ENCODE measurements around the gene AFF4. TPM values are rescaled to one million over a fixed set of nuclear protein-coding genes. Genes with fewer than 3 reads are reported as not detected.

Gene AFF4
- total RNA-seq, 2 experiments from 2014 or later = 19.4 to 19.9 TPM

DNA sequence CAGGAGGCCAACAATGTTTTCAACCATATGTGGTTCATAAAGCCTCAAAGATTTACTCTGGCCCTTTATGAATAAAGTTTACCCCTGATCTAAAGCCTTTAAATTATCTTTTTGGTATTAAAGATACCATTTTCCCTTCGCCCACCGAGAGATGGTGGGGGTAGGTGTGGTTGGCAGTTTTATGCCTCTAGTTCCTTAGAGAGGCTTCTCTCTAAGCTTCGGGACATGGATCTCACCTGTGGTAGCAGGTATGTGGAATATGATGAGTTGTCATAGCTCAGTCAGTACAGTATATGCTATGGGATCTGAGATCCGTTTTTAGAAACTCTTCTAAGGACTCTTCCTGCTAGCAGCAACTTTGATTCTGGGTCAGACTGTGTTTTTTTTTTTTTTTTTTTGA lies 94.7 kb downstream of the AFF4 start:
- intact Hi-C loops (cut with micrococcal nuclease) = no loop called here
- peak overlapping the region; percentile 97 for H3K4me3 Mint-ChIP-seq
- POLR2A ChIA-PET = interaction anchor here (0.6 to 2.5 kb wide), 2 partner anchors 15 to 182 kb away, joined by 3 to 9 read pairs; no protein-coding TSS in a partner anchor

GRCh38 chr5:132867046-132867451 lies 96.4 kb downstream of the AFF4 start:
- Mint-ChIP-seq H3K9me3 (no peaks in the 10 kb centered on the region), H3K4me1 (ENCODE audit: low read depth) (peaks cover 29% of the 10 kb centered on the region), H3K36me3 (ENCODE audit: low read depth) (peaks cover 32% of the 10 kb centered on the region), H3K27me3 (no peaks in the 10 kb centered on the region), H3K4me3 (peak overlapping the region; percentile 97), H3K27ac (peak overlapping the region; percentile 100)
- ChIA-PET CTCF (interaction anchor here (0.6 to 4.1 kb wide), 5 partner anchors 10 to 177 kb away, joined by 3 to 15 read pairs (median 5); no protein-coding TSS in a partner anchor), POLR2A (interaction anchor here (0.6 to 1.5 kb wide), 10 partner anchors 10 to 155 kb away, joined by 3 to 5 read pairs (median 3); no protein-coding TSS in a partner anchor)
- ATAC-seq (no peak), DNase-seq (no peak)
- TF ChIP-seq, protein P1, sequence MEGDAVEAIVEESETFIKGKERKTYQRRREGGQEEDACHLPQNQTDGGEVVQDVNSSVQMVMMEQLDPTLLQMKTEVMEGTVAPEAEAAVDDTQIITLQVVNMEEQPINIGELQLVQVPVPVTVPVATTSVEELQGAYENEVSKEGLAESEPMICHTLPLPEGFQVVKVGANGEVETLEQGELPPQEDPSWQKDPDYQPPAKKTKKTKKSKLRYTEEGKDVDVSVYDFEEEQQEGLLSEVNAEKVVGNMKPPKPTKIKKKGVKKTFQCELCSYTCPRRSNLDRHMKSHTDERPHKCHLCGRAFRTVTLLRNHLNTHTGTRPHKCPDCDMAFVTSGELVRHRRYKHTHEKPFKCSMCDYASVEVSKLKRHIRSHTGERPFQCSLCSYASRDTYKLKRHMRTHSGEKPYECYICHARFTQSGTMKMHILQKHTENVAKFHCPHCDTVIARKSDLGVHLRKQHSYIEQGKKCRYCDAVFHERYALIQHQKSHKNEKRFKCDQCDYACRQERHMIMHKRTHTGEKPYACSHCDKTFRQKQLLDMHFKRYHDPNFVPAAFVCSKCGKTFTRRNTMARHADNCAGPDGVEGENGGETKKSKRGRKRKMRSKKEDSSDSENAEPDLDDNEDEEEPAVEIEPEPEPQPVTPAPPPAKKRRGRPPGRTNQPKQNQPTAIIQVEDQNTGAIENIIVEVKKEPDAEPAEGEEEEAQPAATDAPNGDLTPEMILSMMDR (IDR thresholded peaks at IDR 0.05) = no peak
- intact Hi-C loops (cut with micrococcal nuclease) = no loop called here

More for the DNA sequence above, 94.7 kb downstream of the AFF4 start:
- H3K4me1 Mint-ChIP-seq (ENCODE audit: low read depth) = peaks cover 29% of the 10 kb centered on the region
- peaks cover 32% of the 10 kb centered on the region for H3K36me3 Mint-ChIP-seq (ENCODE audit: low read depth)
- H3K27me3 Mint-ChIP-seq = no peaks in the 10 kb centered on the region
- DNase-seq = no peak
- H3K9me3 Mint-ChIP-seq = no peaks in the 10 kb centered on the region
- ATAC-seq = no peak
- TF ChIP-seq, protein P1 (IDR thresholded peaks at IDR 0.05) = no peak
- CTCF ChIA-PET = interaction anchor here (0.9 to 1.6 kb wide), 4 partner anchors 9 to 49 kb away, joined by 3 to 5 read pairs (median 4); no protein-coding TSS in a partner anchor
- H3K27ac Mint-ChIP-seq = peak overlapping the region; percentile 55

- Mint-ChIP-seq H3K4me1 (ENCODE audit: low read depth) (peaks cover 29% of the 10 kb centered on the region), H3K9me3 (no peaks in the 10 kb centered on the region), H3K36me3 (ENCODE audit: low read depth) (peaks cover 28% of the 10 kb centered on the region), H3K27ac (peak within 1 kb of the TSS; percentile 100), H3K27me3 (no peaks in the 10 kb centered on the region), H3K4me3 (peak within 1 kb of the TSS; percentile 97)
- ATAC-seq (peak; percentile 99), DNase-seq (peak; percentile 95)
- POLR2A ChIA-PET = interaction anchor here (0.6 to 2.0 kb wide), 13 partner anchors 11 to 155 kb away, joined by 3 to 9 read pairs (median 3); no protein-coding TSS in a partner anchor
- TF ChIP-seq, protein P1 (IDR thresholded peaks at IDR 0.05) = no peak
- CTCF ChIA-PET = interaction anchor here (1.0 to 4.1 kb wide), 6 partner anchors 10 to 46 kb away, joined by 4 to 15 read pairs (median 5); no protein-coding TSS in a partner anchor
- intact Hi-C loops (cut with micrococcal nuclease) = no loop called here
Measured at GRCh38 chr5:132866342-132867045, 96.9 kb downstream of the AFF4 start, which contains the start of the genes GDF9 and UQCRQ. GDF9 (minus strand) TSS chr5:132866469; CDS start chr5:132864533, 1,936 bp downstream. UQCRQ (plus strand) TSS chr5:132866642; CDS start chr5:132866882, 240 bp downstream.

GRCh38 chr5:132865668-132866341 lies 97.6 kb downstream of the AFF4 start:
- POLR2A ChIA-PET = interaction anchor here (0.7 to 2.0 kb wide), 8 partner anchors 11 to 128 kb away, joined by 3 to 9 read pairs (median 4); no protein-coding TSS in a partner anchor
- intact Hi-C loops (cut with micrococcal nuclease) = no loop called here

More at GRCh38 chr5:132865668-132866341, 97.6 kb downstream of the AFF4 start:
- CTCF ChIA-PET = interaction anchor here (1.0 to 4.1 kb wide), 6 partner anchors 9 to 45 kb away, joined by 4 to 15 read pairs (median 5); no protein-coding TSS in a partner anchor
- DNase-seq = no peak
- no peaks in the 10 kb centered on the region for H3K9me3 Mint-ChIP-seq
- H3K4me1 Mint-ChIP-seq (ENCODE audit: low read depth) = peaks cover 29% of the 10 kb centered on the region
- H3K27me3 Mint-ChIP-seq = no peaks in the 10 kb centered on the region
- H3K36me3 Mint-ChIP-seq (ENCODE audit: low read depth) = peaks cover 27% of the 10 kb centered on the region
- peak overlapping the region; percentile 97 for H3K4me3 Mint-ChIP-seq
- ATAC-seq = peak; percentile 29
- TF ChIP-seq, protein P1 (IDR thresholded peaks at IDR 0.05) = peak; percentile 10
- H3K27ac Mint-ChIP-seq = peak overlapping the region; percentile 100

Measured in activated CD8-positive, alpha-beta T cell treated with anti-CD3 and anti-CD28 coated beads for 36 hours (primary cell).